GM12801 (cell line): ENCODE results near the gene ROR1.

ENCODE experiments used
- TF ChIP-seq, protein P1 (sequence below): IDR thresholded peaks from one replicate; pipeline ENCODE4 v1.5.1; 2011; ENCODE audit warnings: control low read depth; ENCODE audit not compliant: insufficient read length; ENCODE audit errors: extremely low read depth

The ROR1 gene

DNA sequence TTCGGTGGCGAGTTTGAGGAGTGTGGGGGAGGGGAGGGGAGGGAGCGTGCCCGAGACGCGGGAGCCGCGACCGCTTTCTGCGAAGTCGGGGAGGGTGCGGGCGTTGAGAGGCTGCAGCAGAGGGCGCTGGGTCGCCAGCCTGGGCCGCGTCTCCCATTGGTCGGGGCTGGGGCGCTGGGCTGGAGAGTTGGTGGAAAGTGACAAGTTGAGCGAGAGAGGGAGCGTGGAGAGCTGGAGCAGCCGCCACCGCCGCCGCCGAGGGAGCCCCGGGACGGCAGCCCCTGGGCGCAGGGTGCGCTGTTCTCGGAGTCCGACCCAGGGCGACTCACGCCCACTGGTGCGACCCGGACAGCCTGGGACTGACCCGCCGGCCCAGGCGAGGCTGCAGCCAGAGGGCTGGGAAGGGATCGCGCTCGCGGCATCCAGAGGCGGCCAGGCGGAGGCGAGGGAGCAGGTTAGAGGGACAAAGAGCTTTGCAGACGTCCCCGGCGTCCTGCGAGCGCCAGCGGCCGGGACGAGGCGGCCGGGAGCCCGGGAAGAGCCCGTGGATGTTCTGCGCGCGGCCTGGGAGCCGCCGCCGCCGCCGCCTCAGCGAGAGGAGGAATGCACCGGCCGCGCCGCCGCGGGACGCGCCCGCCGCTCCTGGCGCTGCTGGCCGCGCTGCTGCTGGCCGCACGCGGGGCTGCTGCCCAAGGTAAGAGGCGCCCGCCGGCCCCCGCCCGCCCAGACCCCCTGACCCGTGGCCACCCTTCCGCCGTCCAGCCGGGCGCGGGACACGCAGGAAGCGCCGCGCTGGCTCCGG lies at the start of gene ROR1:
TSS of gene ROR1 (plus strand) at position 203 of the 802 bp plus-strand sequence.
- TF ChIP-seq, protein P1, sequence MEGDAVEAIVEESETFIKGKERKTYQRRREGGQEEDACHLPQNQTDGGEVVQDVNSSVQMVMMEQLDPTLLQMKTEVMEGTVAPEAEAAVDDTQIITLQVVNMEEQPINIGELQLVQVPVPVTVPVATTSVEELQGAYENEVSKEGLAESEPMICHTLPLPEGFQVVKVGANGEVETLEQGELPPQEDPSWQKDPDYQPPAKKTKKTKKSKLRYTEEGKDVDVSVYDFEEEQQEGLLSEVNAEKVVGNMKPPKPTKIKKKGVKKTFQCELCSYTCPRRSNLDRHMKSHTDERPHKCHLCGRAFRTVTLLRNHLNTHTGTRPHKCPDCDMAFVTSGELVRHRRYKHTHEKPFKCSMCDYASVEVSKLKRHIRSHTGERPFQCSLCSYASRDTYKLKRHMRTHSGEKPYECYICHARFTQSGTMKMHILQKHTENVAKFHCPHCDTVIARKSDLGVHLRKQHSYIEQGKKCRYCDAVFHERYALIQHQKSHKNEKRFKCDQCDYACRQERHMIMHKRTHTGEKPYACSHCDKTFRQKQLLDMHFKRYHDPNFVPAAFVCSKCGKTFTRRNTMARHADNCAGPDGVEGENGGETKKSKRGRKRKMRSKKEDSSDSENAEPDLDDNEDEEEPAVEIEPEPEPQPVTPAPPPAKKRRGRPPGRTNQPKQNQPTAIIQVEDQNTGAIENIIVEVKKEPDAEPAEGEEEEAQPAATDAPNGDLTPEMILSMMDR, result no peak

DNA sequence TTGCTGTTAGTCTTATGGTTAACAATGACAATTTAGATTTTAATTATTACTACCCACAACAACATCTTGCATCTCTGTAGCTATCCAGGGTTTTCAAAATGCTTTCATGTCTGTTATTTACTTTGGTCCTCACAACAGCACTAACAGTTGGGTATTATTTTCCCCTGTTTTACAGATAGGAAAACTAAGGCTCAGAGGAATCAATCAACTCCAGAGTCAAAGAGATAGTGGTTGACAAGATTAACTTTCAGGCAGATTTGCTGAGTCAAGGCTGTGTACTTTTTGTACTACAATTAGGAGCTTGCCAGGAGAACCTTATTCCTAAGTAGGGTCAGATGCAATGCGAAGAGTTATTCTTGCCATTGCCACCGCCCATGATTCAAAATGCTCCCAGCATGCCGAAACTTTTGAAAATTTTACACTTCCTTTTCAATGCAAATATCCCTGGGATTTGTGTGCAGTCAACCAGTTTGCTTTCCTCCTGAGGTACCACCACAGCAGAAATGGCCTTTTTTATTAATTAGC lies 49.4 kb upstream of the ROR1 start:
- TF ChIP-seq, protein P1, result no peak

DNA sequence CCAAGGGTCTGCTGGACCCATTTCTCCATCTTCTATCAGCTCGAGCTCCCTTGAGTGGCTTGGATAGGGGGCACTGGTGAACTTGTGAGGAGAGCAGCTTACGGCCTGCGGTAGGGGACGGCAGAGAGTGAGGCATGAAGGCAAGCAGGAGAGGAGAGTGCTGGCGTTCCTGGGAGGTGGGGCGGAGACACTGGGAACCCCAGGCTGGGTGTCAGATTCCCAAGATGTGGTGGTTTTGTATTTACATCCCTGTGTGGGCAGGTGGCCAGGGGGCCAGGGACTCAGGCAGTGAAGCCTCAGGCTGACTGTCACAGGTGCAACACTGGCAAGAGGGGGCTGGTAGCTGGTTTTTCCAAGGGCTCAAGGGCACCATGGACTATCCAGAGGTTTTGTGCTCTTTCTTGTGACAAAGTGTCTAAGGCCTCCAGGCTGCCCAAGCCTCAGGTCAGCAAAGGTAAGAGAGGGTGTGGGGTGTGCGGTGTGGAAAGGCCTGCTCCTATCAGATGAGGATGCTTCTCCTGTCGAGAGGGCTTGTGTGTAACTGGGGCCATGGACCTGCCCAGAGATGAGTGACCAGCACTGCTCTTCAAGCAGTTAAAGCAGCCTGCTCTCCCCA lies 45.1 kb upstream of the ROR1 start:
- TF ChIP-seq, protein P1, result no peak

DNA sequence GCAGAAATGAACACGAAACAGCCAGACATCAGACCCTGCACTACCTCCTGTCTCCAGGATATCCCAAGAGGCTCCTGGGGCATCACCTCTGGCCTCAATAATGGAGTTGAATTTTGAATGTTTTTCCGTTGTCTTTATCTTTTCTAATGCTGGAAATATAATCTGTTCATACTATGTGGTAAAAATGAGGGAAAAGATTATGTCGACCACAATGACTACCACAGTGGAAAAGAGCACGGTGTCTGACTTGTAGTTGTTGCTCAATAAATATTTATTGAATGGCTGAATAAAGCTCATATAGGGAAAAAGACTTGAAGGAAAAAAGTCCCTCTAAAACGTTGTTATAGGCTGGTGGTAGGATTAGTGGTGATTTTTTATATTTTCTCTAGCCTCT lies 44.6 kb upstream of the ROR1 start:
- TF ChIP-seq, protein P1, result no peak

DNA sequence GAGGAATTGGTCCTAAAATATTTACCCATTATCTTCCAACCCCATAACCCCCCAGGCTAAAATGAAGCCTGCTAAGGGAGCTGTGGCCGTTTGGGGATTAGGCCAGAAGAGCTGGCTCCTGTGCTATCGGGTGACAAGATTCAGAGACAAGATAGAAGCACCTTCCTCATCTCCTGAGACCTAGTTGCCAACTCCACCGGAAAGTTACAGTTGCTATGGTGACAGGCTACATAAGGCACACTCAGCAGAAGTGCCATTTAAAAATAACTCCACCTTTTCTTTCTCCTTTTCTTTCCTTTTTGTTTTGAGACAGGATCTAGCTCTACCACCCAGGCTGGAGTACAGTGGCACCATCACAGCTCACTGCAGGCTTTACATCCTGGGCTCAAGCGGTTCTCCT lies 43.6 kb upstream of the ROR1 start:
- TF ChIP-seq, protein P1, result no peak

DNA sequence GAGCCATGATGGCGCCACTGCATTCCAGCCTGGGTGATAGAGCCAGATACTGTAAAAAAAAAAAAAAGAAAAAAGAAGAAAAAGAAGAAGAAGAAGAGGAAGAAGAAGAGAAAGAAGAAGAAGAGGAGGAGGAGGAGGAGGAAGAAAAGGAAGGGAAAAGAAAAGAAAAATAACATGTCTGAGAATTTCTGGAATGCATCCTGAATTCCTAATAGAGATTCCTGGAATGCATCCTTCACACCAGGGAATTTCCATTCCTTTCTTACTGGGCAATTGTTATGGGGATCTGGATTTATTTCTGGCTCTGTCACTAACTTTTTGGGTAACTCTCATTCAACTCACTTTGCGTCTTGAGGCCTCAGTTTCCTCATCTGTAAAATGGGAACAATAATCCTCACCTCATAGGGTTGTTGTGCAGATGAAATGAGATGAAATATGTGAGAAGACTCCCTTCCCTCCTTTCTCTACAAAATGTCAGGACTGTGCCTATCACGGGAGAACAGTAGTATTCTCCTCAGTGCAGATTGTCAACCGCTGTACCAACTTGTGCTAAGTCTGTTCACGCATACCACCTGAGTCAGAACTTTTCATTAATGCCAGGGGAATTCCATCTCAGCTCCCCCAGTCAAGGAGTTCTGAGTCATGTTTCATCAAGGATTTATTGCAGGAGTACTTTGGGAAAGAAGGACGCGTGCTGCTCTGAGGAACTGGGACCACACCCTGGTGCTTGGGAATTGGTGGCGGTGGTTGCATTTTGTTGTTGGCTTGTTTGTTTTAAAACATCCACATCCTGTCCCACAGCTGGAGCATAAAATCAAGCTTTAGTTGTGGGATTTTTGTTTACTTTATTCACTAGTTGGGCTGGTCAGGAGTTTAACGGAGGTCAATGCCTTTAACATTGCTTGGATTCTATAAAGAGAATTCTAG lies 42.4 kb upstream of the ROR1 start:
- TF ChIP-seq, protein P1, result no peak

DNA sequence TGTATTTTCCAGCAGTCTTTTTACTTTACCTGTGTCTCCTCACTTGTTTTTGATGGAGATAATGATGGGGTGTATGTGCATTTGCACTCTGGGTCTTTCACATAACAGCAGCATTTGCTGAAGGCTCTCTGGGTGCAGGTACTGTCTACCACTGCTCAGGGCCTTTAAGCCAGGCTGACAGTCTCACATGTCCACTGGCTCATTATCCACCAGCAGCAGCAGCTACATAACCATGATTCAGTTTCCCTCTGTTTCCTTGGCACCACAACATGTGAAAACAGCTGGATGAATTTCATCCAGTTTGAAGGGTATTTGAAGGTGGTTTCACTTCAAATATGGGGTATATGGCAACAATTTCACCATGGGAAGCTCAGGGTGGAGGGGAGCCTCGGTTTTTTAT lies 41.2 kb upstream of the ROR1 start:
- TF ChIP-seq, protein P1, result no peak
